ENCODE results near the gene ABCG1.

DNA sequence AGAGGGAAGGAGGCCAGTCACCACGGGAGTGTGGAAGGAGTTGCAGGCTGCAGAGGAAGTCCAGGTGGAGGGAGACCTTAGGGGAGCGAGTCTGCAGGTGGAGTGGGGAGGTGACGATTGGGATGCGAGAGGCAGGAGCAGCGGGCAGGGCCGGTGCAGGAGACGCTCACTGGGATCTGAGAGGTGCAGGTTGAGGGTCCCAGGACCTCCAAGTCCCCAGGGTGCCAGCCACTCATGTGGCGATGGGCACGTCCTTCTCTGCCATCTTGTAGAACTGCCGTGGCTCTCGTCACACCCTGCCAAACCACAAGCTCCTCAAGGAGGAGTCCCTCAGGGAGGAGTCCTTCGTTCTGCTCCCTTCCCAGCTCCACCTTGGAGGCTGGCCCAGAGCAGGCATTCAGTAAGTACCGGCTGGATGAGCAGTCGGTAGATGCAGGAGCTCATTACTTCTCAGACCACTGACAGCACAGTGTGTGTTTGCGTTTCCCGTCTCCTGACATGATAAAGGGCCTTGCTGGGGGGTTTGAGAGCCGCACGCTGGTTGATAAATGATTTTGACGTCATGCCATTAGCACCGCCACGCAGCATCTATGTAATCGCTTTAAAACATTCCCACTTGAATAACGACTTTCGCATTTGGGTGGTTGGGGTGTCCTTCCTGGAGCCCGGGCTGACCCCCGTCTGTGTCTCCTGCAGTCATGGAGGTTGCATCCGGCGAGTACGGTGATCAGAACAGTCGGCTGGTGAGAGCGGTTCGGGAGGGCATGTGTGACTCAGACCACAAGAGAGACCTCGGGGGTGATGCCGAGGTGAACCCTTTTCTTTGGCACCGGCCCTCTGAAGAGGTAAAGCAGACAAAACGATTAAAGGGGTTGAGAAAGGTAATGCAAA is 68.5 kb downstream of the ABCG1 start:
- no peak for TF ChIP-seq ELF4 (IDR thresholded peaks at IDR 0.05)
- TF ChIP-seq TARDBP (IDR thresholded peaks at IDR 0.05), result no peak
- no peak for TF ChIP-seq ZNF384 (IDR thresholded peaks at IDR 0.05)
- no peak for TF ChIP-seq FOXK2 (IDR thresholded peaks at IDR 0.05)
- TF ChIP-seq FOXA1 (IDR thresholded peaks at IDR 0.05), result no peak
- no peak for TF ChIP-seq PKNOX1 (IDR thresholded peaks at IDR 0.05)

All from HEK293T (cell line).